Inflammatory macrophage treated with lipopolysaccharide for 4 hours (primary cell): ENCODE data around the gene RNU6-1.

Source experiments
- DNase-seq: peaks from one replicate; pipeline ENCODE4 v3.0.0-alpha.2; 2020

Gene RNU6-1

DNA sequence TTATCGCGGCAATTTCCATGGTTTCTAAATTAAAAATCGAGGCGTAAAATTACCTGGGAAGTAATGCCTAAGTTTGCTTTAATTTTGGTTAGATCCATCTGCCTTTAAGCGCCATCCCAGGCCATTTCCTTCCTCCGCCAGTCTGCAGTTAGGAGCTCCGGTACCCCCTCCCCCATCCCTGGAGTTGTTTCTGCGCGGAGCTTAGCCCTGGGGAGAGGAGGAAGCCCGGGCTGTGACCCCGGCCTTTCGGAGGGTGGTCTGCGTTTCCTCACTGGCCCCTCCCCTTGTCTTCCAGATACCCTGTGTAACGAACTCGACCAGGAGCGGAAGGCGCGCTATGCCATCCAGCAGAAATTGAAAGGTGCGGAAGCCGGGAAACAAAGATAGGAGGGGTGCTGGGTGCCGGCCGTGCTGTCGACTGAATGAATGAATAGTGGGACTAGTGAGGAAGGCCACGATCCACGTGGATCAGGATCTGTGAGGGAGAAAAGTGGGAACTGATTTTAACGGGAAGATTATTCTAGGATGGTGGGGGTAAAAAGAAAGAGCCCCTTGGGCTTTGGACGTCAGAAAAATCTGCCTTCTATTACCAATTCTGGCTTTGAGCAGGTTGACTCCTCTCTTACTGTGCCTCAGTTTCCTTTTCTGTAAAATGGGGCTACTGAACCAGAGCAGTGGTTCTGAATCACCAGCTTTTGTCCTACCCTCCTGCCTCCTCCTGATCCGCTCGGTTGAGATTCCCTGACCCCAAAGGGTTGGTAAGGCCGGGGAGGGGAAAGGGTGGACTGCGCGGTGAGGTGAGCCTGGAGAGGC is 6.7 kb downstream of the RNU6-1 start:
- no peak for DNase-seq

DNA sequence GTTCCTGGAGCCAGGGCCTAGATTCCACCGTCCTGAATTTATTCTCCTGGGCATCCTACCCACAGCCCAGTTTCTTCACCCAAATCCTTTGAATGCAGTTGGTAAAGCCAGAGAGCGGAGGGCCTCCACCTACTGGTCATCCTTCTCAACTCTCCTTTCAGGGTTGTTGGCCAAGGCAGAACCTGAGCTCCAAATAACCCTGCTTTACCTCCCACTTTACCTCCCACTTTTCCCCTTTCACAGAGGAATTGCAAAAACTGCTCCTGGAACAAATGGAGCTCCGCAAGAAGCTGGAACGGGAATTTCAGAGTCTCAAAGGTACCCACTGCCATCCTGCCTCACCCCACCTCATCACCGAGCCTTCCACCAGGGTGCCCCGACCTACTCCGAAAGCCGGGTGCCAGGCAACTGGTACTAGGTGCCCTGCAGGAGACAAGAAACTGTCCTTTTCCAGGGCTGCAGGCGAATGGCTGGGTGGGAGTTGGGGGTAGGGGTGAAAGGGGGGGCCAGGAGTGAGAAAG is 7.8 kb downstream of the RNU6-1 start:
- DNase-seq = no peak

DNA sequence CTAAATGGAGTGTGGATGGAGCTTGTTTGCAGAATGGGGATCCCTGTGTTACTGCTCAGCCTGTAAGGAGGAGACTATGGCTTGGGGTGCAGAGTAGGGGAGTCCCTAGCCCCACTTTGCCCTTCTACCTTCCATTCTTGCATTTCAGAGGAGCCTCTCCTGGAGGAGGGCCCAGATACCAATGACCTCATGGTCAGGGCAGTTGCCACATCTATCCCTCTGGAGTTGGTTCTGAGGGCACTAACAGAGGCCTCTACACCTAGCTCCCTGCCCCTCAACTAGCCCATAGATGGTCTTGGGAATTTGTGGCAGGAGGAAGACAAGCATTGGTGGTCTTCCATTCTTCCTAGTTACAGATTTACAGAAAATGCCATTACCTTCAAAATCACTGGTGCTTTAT is 8.5 kb downstream of the RNU6-1 start:
- DNase-seq = no peak

DNA sequence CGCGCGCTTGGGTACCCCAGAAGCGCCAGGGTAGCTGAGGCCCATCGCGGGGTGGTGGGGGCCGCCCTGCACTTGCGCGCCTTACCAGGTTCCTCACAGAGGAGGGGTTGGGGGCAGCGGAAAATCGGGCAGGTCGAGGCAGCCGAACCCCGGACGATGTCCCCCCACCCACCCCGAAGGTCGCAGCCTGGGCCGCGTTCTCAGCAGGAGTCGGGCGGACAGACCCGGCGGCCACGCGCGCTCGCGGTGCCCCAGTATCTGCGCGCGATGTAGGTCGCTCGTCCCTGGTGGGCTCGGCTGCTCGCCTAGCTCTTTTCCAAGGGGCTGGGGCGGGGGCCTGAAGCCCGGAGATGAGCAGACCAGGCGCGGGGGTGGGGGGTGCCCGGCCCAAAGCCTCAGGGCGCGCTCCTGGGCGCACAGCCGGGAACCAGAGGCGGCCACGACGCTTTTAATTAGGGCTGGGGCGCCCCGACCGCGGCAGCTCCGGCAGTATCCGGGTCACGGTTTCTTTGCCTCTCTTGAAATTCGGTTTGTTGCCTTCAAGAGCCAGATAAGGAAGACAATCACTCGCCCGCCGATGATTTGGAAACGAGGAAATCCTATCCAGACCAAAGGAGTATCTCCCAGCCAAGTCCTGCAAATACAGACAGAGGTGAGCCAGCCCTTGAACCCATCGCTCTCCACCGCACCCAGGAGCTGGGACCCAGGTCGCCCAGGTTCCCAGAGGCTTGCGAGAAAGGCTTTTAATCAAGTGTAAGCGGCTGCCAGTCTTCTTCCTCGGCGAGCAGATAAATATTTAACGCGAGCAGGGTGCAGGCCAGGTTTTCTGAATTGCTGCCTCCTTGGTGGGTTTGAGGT is 10.0 kb downstream of the RNU6-1 start:
- DNase-seq = no peak

DNA sequence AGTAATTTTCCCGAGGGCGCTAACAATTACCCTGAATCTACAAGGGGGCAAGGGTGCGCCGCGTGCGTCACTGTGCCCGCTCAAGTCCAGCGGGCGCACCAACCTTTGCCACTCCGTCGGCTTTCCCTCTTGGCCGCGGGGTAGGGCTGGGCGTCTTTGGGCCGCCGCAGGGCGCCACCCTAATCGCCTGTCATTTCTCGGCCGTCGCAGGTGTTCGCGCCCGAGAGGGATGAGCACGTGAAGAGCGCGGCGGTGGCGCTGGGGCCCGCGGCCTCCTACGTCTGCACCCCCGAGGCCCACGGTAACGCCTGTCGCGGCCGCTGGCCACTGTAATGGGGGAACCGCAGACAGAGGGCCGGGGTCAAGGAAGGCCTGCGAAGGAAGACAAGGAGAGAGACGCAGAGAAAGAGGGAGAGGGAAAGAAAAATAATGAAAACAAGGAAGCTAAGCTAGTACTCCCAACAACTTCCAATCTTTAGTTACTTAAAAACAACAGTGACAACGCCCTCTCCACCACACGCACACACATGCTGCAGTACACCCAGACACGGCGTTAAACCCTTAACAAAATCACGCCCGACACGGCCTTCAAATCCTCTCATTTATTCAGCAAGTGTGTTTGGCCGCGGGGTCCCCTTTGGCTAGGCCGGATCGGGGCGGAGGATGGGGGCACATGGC is 10.7 kb downstream of the RNU6-1 start:
- DNase-seq = no peak

DNA sequence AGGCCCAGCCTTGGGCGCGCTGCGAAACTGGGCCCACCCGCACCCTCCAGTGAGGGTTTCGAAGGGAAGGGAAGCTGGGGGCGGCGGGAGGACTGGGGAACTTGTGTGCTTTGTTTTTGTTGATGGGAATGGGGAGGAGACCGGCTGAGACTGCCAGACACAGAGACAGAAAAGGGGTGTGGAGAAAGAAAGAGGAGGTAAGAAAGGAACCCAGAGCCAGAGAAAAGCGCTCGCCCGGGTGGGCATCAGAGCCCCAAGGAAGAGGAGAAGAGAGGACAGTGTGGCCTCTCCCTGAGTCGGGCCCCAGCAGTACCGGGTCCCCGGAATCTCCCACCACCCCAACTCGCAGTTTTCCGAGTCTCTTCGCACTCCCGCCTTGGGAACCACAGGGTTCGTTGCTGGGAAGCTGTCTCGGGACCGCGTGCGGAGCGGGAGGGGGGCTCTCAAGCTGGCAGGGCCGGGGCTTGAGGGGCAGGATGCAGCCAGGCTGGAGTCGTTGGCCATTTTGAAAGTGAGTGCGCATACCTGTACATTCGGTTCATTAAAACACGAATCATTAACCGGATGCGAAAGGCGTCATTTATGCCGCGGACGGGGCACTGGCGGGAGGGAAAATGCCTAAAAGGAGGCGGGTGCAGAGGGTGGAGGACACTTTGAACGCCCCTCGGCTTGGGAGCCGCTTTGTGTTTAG is 11.4 kb downstream of the RNU6-1 start:
- no peak for DNase-seq

DNA sequence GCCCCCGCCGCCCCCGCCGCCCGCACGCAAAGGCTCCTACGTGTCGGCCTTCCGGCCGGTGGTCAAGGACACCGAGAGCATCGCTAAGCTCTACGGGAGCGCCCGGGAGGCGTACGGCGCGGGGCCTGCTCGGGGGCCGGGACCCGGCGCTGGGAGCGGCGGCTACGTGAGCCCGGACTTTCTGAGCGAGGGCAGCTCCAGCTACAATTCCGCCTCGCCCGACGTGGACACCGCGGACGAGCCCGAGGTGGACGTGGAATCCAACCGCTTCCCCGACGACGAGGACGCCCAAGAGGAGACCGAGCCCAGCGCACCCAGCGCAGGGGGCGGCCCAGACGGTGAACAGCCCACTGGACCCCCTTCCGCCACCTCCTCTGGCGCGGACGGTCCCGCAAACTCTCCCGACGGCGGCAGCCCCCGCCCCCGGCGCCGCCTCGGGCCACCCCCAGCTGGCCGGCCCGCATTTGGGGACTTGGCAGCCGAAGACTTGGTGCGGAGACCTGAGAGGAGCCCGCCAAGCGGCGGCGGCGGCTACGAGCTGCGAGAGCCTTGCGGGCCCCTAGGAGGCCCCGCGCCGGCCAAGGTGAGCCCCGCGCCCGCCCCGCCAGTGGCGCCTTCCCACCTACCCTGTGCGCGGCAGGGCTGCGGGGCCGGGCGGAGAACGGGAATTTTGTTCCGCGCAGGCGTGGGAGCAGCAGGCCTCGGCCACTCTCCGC is 12.1 kb downstream of the RNU6-1 start:
- no peak for DNase-seq

DNA sequence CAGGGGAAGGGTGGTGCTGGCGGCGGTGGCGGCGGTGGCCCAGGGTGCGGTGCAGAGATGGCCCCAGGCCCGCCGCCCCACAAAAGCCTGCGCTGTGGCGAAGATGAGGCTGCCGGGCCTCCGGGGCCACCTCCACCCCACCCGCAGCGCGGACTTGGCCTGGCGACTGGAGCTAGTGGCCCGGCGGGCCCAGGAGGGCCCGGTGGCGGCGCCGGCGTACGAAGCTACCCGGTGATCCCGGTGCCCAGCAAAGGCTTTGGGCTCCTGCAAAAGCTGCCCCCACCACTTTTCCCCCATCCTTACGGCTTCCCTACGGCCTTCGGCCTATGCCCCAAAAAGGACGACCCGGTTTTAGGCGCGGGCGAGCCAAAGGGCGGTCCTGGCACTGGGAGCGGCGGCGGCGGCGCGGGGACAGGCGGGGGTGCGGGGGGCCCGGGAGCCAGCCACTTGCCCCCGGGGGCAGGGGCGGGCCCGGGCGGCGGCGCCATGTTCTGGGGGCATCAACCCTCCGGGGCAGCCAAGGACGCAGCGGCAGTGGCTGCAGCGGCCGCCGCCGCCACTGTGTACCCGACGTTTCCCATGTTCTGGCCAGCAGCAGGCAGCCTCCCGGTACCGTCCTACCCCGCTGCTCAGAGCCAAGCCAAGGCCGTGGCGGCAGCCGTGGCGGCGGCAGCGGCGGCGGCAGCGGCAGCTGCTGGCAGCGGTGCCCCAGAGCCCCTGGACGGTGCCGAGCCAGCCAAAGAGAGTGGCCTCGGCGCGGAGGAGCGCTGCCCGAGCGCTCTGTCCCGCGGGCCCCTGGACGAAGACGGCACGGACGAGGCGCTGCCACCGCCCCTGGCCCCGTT is 12.9 kb downstream of the RNU6-1 start:
- no peak for DNase-seq

DNA sequence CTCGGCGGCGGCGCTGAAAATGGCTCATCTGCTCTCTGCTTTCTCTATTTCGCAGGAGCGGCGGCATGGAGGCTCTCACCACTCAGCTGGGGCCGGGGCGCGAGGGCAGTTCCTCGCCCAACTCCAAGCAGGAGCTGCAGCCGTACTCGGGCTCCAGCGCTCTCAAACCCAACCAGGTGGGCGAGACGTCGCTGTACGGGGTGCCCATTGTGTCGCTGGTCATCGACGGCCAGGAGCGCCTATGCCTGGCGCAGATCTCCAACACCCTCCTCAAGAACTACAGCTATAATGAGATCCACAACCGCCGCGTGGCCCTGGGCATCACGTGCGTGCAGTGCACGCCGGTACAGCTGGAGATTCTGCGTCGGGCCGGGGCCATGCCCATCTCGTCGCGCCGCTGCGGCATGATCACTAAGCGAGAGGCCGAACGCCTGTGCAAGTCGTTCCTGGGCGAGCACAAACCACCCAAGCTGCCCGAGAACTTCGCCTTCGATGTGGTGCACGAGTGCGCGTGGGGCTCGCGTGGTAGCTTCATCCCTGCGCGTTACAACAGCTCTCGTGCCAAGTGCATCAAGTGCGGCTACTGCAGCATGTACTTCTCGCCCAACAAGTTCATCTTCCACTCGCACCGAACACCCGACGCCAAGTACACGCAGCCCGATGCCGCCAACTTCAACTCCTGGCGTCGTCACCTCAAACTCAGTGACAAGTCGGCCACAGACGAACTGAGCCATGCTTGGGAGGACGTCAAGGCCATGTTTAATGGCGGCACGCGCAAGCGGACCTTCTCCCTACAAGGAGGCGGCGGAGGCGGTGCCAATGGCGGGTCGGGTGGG is 13.7 kb downstream of the RNU6-1 start:
- DNase-seq = no peak

DNA sequence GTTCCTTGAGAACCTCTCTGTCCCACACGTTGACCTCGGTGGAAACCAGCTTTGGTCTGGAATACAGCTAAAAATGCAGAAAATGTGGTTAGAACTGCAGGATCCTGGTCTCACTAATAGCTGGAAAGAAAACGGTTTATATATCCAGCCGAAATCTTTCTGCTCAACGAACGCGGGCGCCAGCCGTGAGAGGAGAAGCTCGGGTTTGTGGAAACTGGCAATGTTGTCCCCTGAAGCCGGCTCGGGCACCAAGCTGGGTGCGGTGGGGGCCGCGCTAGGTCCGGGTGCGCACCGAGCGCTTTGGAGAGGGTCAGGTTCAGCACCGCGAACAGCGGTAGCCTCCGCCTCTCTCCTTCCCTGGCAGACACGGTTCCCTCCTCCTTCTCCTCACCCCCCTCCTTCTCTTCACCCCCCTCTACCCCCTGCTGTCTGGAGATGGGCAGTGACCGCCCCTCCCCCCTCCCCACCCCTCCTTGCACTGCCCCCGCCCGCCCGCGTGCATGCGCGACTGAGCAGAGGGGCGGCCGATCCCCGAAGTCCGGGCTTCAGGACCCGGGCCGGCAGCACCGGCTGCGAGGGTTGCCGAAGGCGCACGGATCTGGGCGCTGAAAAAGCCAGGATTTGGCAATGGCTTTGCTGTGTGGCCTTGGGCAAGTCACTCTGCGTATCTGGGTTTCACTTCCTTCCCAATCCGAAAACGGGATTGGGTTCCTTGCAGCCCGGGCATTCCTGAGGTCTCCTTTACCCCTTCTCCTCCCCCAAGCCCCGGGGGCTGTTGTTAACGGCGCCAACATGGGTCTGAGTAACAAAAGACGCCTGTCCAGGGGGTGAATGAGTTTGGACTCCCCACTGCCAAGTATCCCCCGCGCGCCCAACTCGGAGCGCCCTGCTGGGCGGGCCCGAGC is 14.6 kb downstream of the RNU6-1 start, which contains the start of gene SKOR1:
Gene SKOR1, plus strand, starts transcription at position 534 of the 905 bp plus-strand sequence. Its CDS starts 94 bp downstream, at position 628.
- DNase-seq = peak; percentile 84

DNA sequence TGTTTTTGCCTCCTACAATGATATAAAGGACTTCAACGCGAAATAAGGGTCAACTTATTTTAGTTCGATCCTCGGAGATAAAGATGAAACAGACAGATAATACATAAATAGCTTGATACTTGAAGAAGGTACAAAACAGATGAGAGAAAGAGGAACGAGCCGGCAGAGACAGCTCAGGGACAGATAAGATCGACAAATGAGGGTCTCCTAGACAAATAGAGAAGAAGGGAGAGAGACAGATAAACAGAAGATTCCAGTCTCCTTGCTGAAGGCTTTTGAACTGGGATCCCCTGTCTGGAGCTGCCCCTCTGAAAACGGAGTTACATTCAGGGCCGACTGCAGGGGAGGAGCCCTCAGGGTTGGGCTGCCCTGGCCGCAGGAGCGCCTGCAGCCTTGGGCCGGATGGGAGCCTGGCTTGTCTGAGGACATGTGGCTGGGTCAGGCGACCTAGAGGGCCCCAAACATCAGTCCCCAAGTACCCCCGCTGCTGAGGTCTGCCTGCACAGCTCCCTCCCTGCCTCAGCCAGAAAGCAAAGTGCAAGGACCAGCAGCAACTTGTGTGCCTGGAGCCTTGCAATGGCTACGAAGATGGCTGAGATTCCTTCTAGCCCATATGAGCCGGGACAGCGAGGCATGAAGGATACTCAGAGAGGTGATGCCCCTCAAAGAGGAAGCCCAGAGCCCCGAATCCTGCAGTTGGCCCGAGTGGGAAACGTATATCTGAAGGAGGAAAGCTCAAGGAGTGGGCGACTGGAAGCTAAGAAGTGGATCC is 15.5 kb downstream of the RNU6-1 start:
- DNase-seq = no peak

DNA sequence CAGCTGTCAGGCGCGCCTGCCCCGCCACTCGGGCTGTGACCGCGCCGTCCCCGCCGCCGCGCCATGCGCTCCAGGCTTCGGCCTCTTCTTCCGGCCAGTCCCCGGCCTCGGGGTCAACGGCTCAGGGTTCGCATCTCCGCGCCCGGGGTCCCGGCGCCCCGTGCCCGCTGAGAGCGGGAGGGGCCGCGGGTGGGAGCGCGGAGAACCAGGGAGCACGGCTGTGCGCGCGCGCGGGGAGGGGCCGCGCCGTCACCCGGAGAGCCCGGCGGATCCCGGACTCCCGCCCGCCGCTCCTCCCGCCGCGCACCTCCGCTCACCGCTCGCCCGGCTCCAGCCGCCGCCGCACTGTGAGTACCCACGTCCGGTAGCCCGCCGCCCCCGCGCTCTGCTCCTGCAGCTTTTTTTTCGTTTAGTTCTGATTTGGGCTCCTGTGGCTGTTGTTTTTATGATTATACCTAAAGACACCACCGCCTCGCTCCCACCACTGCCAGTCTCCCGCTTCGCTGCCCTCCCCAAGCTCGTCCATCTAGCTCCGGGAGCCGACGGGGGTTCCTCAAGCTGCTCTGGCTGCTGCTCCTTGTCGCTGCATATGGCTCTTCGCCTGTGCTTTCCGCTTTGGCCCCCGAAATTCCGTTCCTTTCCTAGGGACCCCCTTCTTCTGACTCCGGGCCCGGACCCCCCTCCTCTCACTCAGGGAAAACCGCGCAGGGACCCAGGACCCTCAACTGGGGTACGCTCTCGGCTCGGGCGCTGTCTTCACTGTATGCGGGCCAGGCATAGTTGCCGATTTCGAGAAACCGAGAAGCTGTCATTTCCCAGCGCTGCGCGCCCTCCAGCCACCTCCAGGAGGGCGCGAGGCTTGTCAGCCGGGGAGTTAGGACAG is 16.3 kb downstream of the RNU6-1 start:
- no peak for DNase-seq

DNA sequence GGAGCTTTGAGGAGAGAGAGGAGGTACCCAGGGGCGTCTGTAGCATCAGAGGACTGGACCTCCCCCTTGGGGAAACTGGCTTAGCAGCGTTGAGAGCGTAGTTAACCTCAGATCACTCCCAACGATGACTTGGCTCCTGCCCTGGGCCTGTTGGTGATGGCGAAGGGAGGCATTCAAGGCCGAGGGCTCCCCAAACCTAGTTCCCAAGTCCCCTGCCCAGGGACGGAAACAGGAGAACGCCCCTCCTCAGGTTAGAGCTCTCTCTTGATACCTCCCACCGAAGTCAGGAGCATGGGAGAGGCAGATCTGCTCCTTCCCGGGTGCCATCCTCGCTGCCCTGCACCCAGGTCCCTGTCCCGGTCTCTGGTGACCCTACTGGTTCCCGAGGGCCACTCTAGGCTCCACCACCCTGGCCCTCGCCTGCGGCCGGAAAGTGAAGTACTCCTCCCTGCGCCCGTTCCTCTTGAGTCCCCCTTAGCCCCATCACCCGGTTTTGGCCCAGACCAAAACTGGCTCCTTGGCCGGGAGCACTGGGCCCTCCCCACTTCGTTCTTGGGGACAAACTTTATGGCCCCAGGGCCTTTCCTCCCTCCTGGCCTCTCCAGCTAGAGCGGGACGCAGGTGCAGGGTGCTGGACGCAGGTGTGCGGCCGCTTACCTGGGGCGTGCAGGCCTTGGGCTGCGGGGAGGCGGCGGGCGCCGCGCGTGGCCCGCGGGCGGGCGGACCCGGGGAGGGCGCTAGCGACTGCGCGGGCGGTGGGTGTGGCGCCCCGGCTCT is 17.1 kb downstream of the RNU6-1 start:
- no peak for DNase-seq

DNA sequence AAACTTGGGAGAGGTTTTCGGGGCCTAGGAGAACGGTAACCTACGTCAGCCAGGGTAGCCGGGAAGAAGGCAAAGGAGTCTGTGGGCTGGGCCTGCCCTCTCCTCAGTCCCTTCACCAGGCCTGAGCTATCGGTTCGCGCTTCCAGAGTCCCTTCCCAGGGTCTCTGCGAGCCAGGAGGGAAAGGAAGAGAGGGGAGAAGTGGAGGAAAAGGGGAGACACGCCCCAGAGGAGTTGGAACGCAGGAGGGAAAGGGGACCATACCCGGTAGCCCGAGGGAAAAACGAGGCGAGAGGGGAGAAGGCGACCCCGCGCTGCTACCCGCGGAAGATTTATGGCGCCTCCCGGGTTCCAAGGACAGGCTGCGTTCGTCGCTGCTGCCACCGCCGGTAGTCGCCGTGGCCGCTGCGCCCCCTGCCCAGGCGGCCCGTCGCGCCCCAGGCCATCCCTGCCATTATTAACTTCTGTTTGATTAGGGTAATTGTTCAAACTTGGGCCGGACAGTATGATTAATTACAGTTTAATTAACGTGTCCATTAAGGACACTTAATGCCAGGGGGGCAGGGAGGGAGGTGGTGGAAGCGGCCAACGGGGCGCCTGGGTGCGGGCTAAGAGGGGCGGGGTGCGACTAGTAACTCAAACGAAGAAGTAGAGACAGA is 17.9 kb downstream of the RNU6-1 start:
- no peak for DNase-seq

DNA sequence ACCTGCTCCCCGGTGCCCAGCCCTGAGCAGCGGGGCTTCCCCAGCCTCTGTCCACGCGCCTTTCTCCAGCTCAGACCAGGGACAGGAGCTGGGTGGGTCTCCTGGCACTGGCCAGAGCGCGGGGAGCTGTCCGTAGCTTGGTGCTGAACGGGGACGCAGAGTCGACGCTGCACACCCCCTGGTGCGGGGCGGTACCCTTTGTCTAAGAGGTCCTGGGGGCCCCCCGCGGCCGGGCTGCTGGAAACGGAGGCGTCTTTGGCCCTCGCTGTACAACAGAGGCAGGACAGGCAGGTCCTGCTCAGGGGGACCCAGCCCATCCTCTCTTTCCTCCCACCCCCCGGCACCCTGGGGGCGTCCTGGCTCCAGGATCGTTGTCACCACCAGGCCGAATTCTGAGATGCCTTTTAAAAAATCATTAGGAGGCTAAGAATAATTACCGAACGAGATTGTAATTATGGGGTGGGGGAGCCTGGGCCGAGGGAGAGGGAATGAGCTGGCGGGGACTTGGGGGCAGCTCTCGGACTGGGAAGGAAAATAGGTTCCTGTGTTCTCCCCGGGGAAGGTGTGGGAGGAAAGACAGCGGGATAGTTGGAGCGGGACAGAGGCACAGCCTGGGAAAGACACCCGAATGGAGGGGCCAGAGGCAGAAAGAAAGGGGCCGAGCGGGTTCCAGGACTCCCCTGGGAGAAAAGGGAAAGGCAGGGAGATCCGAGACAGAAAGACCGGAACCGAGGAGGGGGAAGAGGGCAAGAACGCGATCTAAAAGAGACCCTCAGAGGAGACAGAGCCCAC is 18.7 kb downstream of the RNU6-1 start:
- DNase-seq = no peak
